DOHH2 (cell line): ENCODE measurements around the gene ACER3.

Experiments used
- H3F3A ChIP-seq: fragments of 200-600 bp; sonication (generic), shearing (Covaris generic); 2 replicates; pipeline ENCODE4 v1.6.0; 2016; ENCODE audit warnings: antibody characterized with exemption, mild to moderate bottlenecking; ENCODE audit not compliant: control insufficient read depth, insufficient read depth
- H3K27ac ChIP-seq: fragments of 200-600 bp; sonication (generic); 2 replicates; pipeline ENCODE4 v1.5.1; 2014; ENCODE audit warnings: low read depth, mild to moderate bottlenecking, low read length, moderate library complexity
- H3K27me3 ChIP-seq: fragments of 200-600 bp; sonication (generic); 2 replicates; pipeline ENCODE4 v1.6.1; 2014; ENCODE audit warnings: mild to moderate bottlenecking, low read length, mixed read lengths; ENCODE audit not compliant: control insufficient read depth
- H3K36me3 ChIP-seq: fragments of 200-600 bp; sonication (generic); 2 replicates; pipeline ENCODE4 v1.6.1; 2014; ENCODE audit warnings: mild to moderate bottlenecking, low read length, moderate library complexity, mixed read lengths; ENCODE audit not compliant: control insufficient read depth
- H3K4me1 ChIP-seq: fragments of 200-600 bp; sonication (generic); 2 replicates; pipeline ENCODE4 v1.6.1; 2014; ENCODE audit warnings: mild to moderate bottlenecking, low read length, mixed read lengths; ENCODE audit not compliant: control insufficient read depth
- H3K4me2 ChIP-seq: fragments of 200-600 bp; sonication (generic); 2 replicates; pipeline ENCODE4 v1.6.0; 2014; ENCODE audit warnings: mild to moderate bottlenecking, low read length, moderate library complexity
- H3K4me3 ChIP-seq: fragments of 200-600 bp; sonication (generic); 2 replicates; pipeline ENCODE4 v1.5.1; 2014; ENCODE audit warnings: mild to moderate bottlenecking, low read length, mixed read lengths
- H3K79me2 ChIP-seq: fragments of 200-600 bp; sonication (generic); 2 replicates; pipeline ENCODE4 v1.6.1; 2014; ENCODE audit warnings: mild to moderate bottlenecking, low read length, mixed read lengths; ENCODE audit not compliant: control insufficient read depth
- H3K9me2 ChIP-seq: fragments of 200-600 bp; sonication (generic); replicated peaks from 2 replicates; pipeline ENCODE4 v1.6.1; 2014; ENCODE audit warnings: mild to moderate bottlenecking, low read length, mixed read lengths; ENCODE audit not compliant: control insufficient read depth
- H3K9me3 ChIP-seq: fragments of 200-600 bp; sonication (generic); 2 replicates; pipeline ENCODE4 v1.6.1; 2014; ENCODE audit warnings: antibody characterized with exemption, low read length, mixed read lengths; ENCODE audit not compliant: control insufficient read depth, insufficient read depth
- H4K20me1 ChIP-seq: fragments of 200-600 bp; sonication (generic); 2 replicates; pipeline ENCODE4 v1.6.0; 2014; ENCODE audit warnings: low read depth, mild to moderate bottlenecking, antibody characterized with exemption, low read length, moderate library complexity; ENCODE audit not compliant: control insufficient read depth, insufficient read depth
- EZH2phosphoT487 ChIP-seq: fragments of 200-600 bp; sonication (generic); IDR thresholded peaks from 2 replicates; pipeline ENCODE4 v1.6.1; 2017; ENCODE audit warnings: borderline replicate concordance, mild to moderate bottlenecking, antibody characterized with exemption, low read length, moderate library complexity, mixed read lengths
- TF ChIP-seq, protein P1 (sequence below): fragments of 200-600 bp; sonication (generic); IDR thresholded peaks from one replicate; pipeline ENCODE4 v1.5.1; 2014; ENCODE audit warnings: antibody characterized with exemption, mild to moderate bottlenecking, low read depth, low read length; ENCODE audit not compliant: poor library complexity, severe bottlenecking

Gene ACER3

DNA sequence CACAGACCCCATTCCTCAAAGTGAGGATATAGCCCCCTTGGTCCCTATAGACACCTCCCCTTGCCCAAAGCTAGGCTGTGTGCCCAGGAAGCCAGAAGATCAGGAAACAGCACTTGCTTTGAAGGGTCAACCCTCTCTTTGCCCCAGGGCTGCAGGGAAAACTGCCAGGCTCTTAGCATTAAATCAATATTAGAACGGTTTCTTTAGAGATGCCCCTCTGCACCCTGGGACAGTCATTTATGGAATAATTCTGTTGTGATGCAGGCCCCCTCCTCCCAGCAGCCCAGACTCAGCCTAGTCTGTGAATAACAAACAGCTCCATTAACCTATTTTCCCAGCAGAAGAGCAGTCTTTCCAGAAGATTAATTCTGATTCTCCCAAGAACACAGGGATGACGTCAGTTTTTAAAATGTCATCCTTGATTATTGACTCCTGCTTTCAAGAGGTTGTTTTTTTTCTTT, 194.4 kb downstream of the ACER3 start:
- Histone ChIP-seq H4K20me1 (no peaks in the 10 kb centered on the region), H3K9me3 (peaks cover 8% of the 10 kb centered on the region; the same call in 1 of the 2 replicates), H3K36me3 (no peaks in the 10 kb centered on the region), H3K4me3 (no peak overlapping the region), H3K9me2 (no peaks in the 10 kb centered on the region), H3K27ac (no peak overlapping the region), H3F3A (no peaks in the 10 kb centered on the region), H3K4me2 (no peak overlapping the region), H3K27me3 (peaks cover 5% of the 10 kb centered on the region), H3K79me2 (no peaks in the 10 kb centered on the region), H3K4me1 (no peaks in the 10 kb centered on the region)
- no peak for TF ChIP-seq EZH2phosphoT487
- TF ChIP-seq, protein P1, sequence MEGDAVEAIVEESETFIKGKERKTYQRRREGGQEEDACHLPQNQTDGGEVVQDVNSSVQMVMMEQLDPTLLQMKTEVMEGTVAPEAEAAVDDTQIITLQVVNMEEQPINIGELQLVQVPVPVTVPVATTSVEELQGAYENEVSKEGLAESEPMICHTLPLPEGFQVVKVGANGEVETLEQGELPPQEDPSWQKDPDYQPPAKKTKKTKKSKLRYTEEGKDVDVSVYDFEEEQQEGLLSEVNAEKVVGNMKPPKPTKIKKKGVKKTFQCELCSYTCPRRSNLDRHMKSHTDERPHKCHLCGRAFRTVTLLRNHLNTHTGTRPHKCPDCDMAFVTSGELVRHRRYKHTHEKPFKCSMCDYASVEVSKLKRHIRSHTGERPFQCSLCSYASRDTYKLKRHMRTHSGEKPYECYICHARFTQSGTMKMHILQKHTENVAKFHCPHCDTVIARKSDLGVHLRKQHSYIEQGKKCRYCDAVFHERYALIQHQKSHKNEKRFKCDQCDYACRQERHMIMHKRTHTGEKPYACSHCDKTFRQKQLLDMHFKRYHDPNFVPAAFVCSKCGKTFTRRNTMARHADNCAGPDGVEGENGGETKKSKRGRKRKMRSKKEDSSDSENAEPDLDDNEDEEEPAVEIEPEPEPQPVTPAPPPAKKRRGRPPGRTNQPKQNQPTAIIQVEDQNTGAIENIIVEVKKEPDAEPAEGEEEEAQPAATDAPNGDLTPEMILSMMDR, result no peak

GRCh38 chr11:77055913-77056312, 195.2 kb downstream of the ACER3 start:
- TF ChIP-seq, protein P1, result no peak
- no peak for TF ChIP-seq EZH2phosphoT487
- Histone ChIP-seq H3K9me2 (no peaks in the 10 kb centered on the region), H3K9me3 (peaks cover 8% of the 10 kb centered on the region; the same call in 1 of the 2 replicates), H3K27me3 (peaks cover 12% of the 10 kb centered on the region), H3K36me3 (no peaks in the 10 kb centered on the region), H3K4me3 (no peak overlapping the region), H3K27ac (no peak overlapping the region), H3K79me2 (no peaks in the 10 kb centered on the region), H3K4me1 (no peaks in the 10 kb centered on the region), H3F3A (no peaks in the 10 kb centered on the region), H4K20me1 (no peaks in the 10 kb centered on the region), H3K4me2 (no peak overlapping the region)

- peaks cover 12% of the 10 kb centered on the region for H3K27me3 ChIP-seq
- no peaks in the 10 kb centered on the region for H3K79me2 ChIP-seq
- no peaks in the 10 kb centered on the region for H3K9me2 ChIP-seq
- H3F3A ChIP-seq, result no peaks in the 10 kb centered on the region
- no peak overlapping the region for H3K4me2 ChIP-seq
- H3K27ac ChIP-seq, result no peak overlapping the region
- no peaks in the 10 kb centered on the region for H3K36me3 ChIP-seq
- H3K4me1 ChIP-seq, result no peaks in the 10 kb centered on the region
- no peaks in the 10 kb centered on the region for H4K20me1 ChIP-seq
- no peak overlapping the region for H3K4me3 ChIP-seq
- H3K9me3 ChIP-seq, result peaks cover 8% of the 10 kb centered on the region
- TF ChIP-seq, protein P1, result no peak
- no peak for TF ChIP-seq EZH2phosphoT487
These were observed 196.2 kb downstream of the ACER3 start for GRCh38 chr11:77056814-77057402.
